Left lung (tissue), 14 donors: Measurements from ENCODE around the gene IL21R. TPM values are rescaled to one million over a fixed set of nuclear protein-coding genes. Genes with fewer than 3 reads are reported as not detected.
A peak's percentile ranks its signal among the peaks of the same experiment; 100 is the strongest.

Source experiments
- ATAC-seq: fragments of 200-7000 bp; cut with Tn5 transposase; one replicate; pipeline ENCODE4 v1.9.1; 2020; ENCODE audit warnings: moderate library complexity
- DNase-seq, 4 donors: peaks; one replicate each; pipeline ENCODE4 v3.0.0-alpha.2; 2013 to 2020
- H3K27ac ChIP-seq, 2 donors: fragments of 200-600 bp; sonication (generic) in 1 of 2; one replicate each; pipeline versions ENCODE4 v1.5.0 to v1.8.0; 2020 to 2021
- H3K27me3 ChIP-seq, 2 donors: fragments of 200-600 bp; sonication (generic) in 1 of 2; one replicate each; pipeline versions ENCODE4 v1.5.0 to v1.8.0; 2020 to 2021
- H3K36me3 ChIP-seq, 2 donors: fragments of 200-600 bp; sonication (generic) in 1 of 2; one replicate each; pipeline versions ENCODE4 v1.5.0 to v1.8.0; 2020 to 2021
- H3K4me1 ChIP-seq, 2 donors: fragments of 200-600 bp; one replicate each; pipeline ENCODE4 v1.8.0; 2021
- H3K4me3 ChIP-seq, 2 donors: fragments of 200-600 bp; sonication (generic) in 1 of 2; one replicate each; pipeline versions ENCODE4 v1.5.0 to v1.8.0; 2020 to 2021; ENCODE audit warnings: mild to moderate bottlenecking in 1 of 2
- H3K9me3 ChIP-seq, 2 donors: fragments of 200-600 bp; sonication (generic) in 1 of 2; one replicate each; pipeline versions ENCODE4 v1.5.0 to v1.8.0; 2020 to 2021
- CTCF ChIP-seq, 2 donors: fragments of 200-600 bp; sonication (generic) in 1 of 2; IDR thresholded peaks; one replicate each; pipeline versions ENCODE4 v1.5.0 to v1.8.0; 2021; ENCODE audit warnings: antibody characterized with exemption in 2 of 2
- intact Hi-C, 2 donors: fragments of 100-400 bp; cut with DNase I; formaldehyde crosslinking; loops; one replicate each; pipeline versions ENCODE4 v1.11.2 to v1.14.2; 2022
- long read RNA-seq, 12 donors: library from polyadenylated mRNA in 2 of 12; unstranded in 2 of 12; transcript quantifications; one replicate each; pipeline ENCODE4 v2.0.0 and lab custom pipeline, GENCODE V29; 2019 to 2026
- polyA plus RNA-seq, 6 donors: library from polyadenylated mRNA; unstranded; fragments of 120-200 nt; gene quantifications; one replicate each; pipeline ENCODE4 v1.2.1, GENCODE V29; 2013; ENCODE audit not compliant: insufficient read length in 6 of 6
- total RNA-seq, 2 donors: library from RNA; stranded (reverse); fragmentation: NEBNext Ultra II Directional; extraction: Animal tissue kit (Norgen Biotek cat#: 25700); gene quantifications; one replicate each; pipeline ENCODE4 v1.2.1, GENCODE V29; 2021
- donor health status: DM: no; HTN: yes; CAD: no.
- donor health status: DM: no; HTN: no; CAD: no.

Gene IL21R
- total RNA-seq, result 1 to 10 TPM; 3.9 to 4.2 TPM
- 1 to 10 TPM; 1.2 to 4.3 (median 3.8) TPM for polyA plus RNA-seq
- long read RNA-seq, donor 1, result 0 reads
- long read RNA-seq, donor 2, full-length matches to known transcripts, result 1 of 1 reads
- long read RNA-seq, donor 2, partial matches to known transcripts, result 0 of 1 reads
- long read RNA-seq, donor 2, other reads (novel, unspliced or antisense), result 0 of 1 reads
- long read RNA-seq, donor 3, full-length matches to known transcripts, result 1 of 1 reads
- long read RNA-seq, donor 3, partial matches to known transcripts, result 0 of 1 reads
- long read RNA-seq, donor 3, other reads (novel, unspliced or antisense), result 0 of 1 reads
- long read RNA-seq, donor 4, partial matches to known transcripts, result 0 of 3 reads
- long read RNA-seq, donor 4, other reads (novel, unspliced or antisense), result 2 of 3 reads
- long read RNA-seq, donor 5, result 0 reads
- long read RNA-seq, donor 6, result 0 reads
- long read RNA-seq, donor 7, result 0 reads
- long read RNA-seq, donor 8, result 0 reads
- long read RNA-seq, donor 9, result 0 reads
- long read RNA-seq, donor 10, full-length matches to known transcripts, result 3 of 5 reads
- long read RNA-seq, donor 10, partial matches to known transcripts, result 0 of 5 reads
- long read RNA-seq, donor 10, other reads (novel, unspliced or antisense), result 2 of 5 reads
- long read RNA-seq, donor 11, result 0 reads
- long read RNA-seq, donor 12, result 0 reads

DNA sequence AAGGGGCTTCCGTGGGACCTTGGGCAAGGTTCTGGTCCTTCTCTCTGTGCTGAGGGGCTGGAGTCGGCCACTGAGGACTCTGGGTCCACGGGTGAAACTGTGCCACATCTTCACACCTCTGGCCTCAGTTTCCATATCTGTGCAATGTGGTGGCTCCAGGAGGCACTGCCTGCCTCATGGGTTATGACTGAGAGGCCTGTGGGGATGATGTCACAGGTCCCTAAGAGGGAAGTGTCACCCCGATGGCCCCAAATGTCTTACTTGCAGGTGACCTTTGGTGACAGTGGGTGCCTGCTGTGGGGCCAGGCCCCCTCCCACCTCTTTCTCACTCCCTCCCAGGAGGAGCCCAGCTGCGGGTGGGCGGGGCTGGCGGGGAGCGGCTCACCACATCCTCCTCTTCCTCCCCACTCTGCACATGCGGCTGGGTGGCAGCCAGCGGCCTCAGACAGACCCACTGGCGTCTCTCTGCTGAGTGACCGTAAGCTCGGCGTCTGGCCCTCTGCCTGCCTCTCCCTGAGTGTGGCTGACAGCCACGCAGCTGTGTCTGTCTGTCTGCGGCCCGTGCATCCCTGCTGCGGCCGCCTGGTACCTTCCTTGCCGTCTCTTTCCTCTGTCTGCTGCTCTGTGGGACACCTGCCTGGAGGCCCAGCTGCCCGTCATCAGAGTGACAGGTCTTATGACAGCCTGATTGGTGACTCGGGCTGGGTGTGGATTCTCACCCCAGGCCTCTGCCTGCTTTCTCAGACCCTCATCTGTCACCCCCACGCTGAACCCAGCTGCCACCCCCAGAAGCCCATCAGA lies at the start of gene IL21R:
Gene IL21R (plus strand): TSS at position 407 of the 801 bp plus-strand sequence. CDS start 27,898 bp downstream, outside the sequence.
- intact Hi-C loops, result no loop called here
- TF ChIP-seq CTCF (IDR thresholded peaks at IDR 0.05), result no peak
- Histone ChIP-seq H3K4me3 (peak within 1 kb of the TSS; percentile 7 to 34), H3K36me3 (no peaks in the 10 kb centered on the region), H3K27ac (peak within 1 kb of the TSS; percentile 39 to 46), H3K9me3 (no peaks in the 10 kb centered on the region), H3K4me1 (peaks cover 23 to 50% of the 10 kb centered on the region in 2 donors), H3K27me3 (peaks cover 0 to 20% of the 10 kb centered on the region in 2 donors)
- ATAC-seq (peak; percentile 81), DNase-seq (peak; percentile 34 to 91 (median 78))

DNA sequence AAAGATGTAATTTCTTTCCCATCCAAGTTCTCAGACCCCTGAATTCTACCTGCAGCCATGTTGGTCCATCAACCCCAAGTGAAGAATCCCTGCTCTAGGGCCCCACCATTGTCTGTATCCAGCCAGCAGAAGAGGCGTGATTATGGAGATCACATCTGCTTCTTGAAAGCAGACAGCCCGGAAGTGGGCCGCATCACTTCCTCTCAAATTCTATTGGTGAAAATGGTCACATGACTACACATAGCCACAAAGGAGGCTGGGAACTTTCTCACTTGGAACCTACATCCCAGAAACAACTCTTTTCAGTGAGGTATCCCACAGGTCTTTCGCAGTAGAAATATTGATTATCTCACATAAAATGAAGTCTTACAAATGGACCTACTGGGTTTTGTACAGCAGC lies 48.1 kb upstream of the IL21R start:
- intact Hi-C loops, result no loop called here
- H3K4me3 ChIP-seq, result no peak overlapping the region
- H3K36me3 ChIP-seq, result peaks cover 0 to 100% of the 10 kb centered on the region in 2 donors
- H3K27me3 ChIP-seq, result no peaks in the 10 kb centered on the region
- no peak overlapping the region for H3K27ac ChIP-seq
- no peak for TF ChIP-seq CTCF (IDR thresholded peaks at IDR 0.05)
- H3K4me1 ChIP-seq, result no peaks in the 10 kb centered on the region
- DNase-seq (no peak), ATAC-seq (no peak)
- no peaks in the 10 kb centered on the region for H3K9me3 ChIP-seq

GRCh38 chr16:27355610-27356009 lies 46.4 kb upstream of the IL21R start:
- H3K27me3 ChIP-seq, result no peaks in the 10 kb centered on the region
- H3K36me3 ChIP-seq, result peaks cover 0 to 100% of the 10 kb centered on the region in 2 donors
- TF ChIP-seq CTCF (IDR thresholded peaks at IDR 0.05), result peak in 1 of 2 donors; percentile 48
- ATAC-seq, result peak; percentile 60
- H3K27ac ChIP-seq, result peak overlapping the region in 1 of 2 donors; percentile 13
- H3K4me3 ChIP-seq, result no peak overlapping the region
- no peaks in the 10 kb centered on the region for H3K4me1 ChIP-seq
- intact Hi-C loops, result no loop called here
- no peaks in the 10 kb centered on the region for H3K9me3 ChIP-seq
- no peak for DNase-seq

- intact Hi-C loops, result no loop called here
- no peak for DNase-seq
- H3K27ac ChIP-seq, result no peak overlapping the region
- H3K4me1 ChIP-seq, result no peaks in the 10 kb centered on the region
- no peak for TF ChIP-seq CTCF (IDR thresholded peaks at IDR 0.05)
- no peak overlapping the region for H3K4me3 ChIP-seq
- H3K27me3 ChIP-seq, result no peaks in the 10 kb centered on the region
- ATAC-seq, result no peak
- peaks cover 0 to 100% of the 10 kb centered on the region in 2 donors for H3K36me3 ChIP-seq
- no peaks in the 10 kb centered on the region for H3K9me3 ChIP-seq
Measured at GRCh38 chr16:27356794-27357193, 45.2 kb upstream of the IL21R start.
